Measurements from ENCODE around the gene HNF1A.

DNA sequence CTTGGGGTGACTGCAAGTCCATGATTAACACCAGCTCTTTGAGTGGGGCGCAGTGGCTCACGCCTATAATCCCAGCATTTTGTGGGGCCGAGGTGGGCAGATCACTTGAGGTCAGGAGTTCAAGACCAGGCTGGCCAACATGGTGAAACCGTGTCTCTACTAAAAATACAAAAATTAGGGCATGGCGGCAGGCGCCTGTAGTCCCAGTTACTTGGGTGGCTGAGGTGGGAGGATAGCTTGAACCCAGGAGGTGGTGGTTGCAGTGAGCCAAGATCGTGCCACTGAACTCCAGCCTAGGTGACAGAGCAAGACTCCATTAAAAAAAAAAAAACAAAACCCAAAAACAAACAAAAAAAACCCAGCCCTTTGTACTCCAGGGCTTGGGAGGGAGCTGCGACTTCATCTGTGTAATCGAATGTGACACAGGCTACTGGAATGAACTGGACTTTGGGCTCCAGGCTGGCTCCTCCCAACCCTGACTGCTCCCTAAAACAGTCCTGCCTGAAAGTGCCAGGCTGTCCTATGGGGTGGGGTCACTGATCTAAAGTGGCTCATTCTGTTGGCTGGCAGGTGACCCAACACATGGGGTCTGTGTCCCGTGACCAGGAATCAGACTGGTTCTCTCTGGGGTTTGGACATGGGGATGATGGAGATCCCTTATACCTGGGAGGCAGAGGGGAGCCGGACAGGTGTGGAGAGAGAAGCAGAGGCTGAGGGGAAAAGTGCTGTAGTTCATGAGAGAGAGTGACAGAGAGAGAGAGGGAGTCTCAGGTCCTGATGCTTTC, 47.3 kb downstream of the HNF1A start:
- TF ChIP-seq, protein P1, sequence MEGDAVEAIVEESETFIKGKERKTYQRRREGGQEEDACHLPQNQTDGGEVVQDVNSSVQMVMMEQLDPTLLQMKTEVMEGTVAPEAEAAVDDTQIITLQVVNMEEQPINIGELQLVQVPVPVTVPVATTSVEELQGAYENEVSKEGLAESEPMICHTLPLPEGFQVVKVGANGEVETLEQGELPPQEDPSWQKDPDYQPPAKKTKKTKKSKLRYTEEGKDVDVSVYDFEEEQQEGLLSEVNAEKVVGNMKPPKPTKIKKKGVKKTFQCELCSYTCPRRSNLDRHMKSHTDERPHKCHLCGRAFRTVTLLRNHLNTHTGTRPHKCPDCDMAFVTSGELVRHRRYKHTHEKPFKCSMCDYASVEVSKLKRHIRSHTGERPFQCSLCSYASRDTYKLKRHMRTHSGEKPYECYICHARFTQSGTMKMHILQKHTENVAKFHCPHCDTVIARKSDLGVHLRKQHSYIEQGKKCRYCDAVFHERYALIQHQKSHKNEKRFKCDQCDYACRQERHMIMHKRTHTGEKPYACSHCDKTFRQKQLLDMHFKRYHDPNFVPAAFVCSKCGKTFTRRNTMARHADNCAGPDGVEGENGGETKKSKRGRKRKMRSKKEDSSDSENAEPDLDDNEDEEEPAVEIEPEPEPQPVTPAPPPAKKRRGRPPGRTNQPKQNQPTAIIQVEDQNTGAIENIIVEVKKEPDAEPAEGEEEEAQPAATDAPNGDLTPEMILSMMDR (IDR thresholded peaks at IDR 0.05): no peak
- no peak for TF ChIP-seq ZFX (IDR thresholded peaks at IDR 0.05; ENCODE audit: borderline replicate concordance)

Data from 22Rv1 (cell line).